ENCODE results near the gene CD3G. TPM values are rescaled to one million over a fixed set of nuclear protein-coding genes. Genes with fewer than 3 reads are reported as not detected.
A peak's percentile ranks its signal among the peaks of the same experiment; 100 is the strongest.

The CD3G gene
- total and polyA plus RNA-seq, 9 of the 15 experiments (the other 6 are each of a cell fraction or from before 2014, with no cell fraction given) = 0.30 to 1.7 (median 0.47) TPM

DNA sequence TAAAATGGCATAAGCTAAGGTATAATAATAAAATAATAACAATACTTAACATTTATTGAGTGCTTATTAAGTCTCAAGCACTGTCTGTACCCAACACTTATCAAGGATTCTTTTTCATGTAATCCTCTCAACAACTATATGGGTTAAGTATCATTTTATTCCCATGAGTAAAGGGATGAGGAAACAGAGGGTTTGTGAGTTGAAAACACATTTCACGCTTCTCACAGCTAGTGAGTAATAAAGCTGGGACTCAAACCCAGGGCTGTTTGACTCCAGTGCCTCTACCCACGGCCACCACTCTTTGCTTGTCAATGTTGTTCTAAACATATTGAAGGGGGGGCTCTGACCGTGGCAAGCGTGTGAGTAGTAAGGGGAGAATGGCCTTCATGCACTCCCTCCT is 30.9 kb upstream of the CD3G start:
- no peak overlapping the region for H3K4me2 ChIP-seq (ENCODE audit: insufficient read depth, low read length)
- ChIA-PET POLR2A (interaction anchor here (0.6 to 1.3 kb wide), 2 partner anchors 10 to 367 kb away, joined by 3 read pairs; no protein-coding TSS in a partner anchor), CTCF (ENCODE audit: low intra/inter-chr PET ratio) (no interaction called here)
- ATAC-seq (no peak), DNase-seq (ENCODE audit: extremely low read depth in 1 of 4, low spot score in 3 of 4) (no peak), FAIRE-seq (peak; percentile 35)
- intact Hi-C loops (cut with micrococcal nuclease) (loop anchor here (5.0 kb wide), 1 partner anchor 34 kb away; no protein-coding TSS in a partner anchor), in situ Hi-C loops (cut with MboI) (no loop called here)
- H3K4me3 ChIP-seq = no peak overlapping the region
- no peak for TF ChIP-seq MTA1 (IDR thresholded peaks at IDR 0.05; ENCODE audit: borderline replicate concordance)
- TF ChIP-seq, protein P1, sequence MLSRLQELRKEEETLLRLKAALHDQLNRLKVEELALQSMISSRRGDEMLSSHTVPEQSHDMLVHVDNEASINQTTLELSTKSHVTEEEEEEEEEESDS (CRISPR knock-in tag; IDR thresholded peaks at IDR 0.05) = no peak
- TF ChIP-seq TAF1 (IDR thresholded peaks at IDR 0.05; ENCODE audit: control insufficient read depth, extremely low read depth, insufficient read depth, low read length, severe bottlenecking) = no peak
- no peak for TF ChIP-seq KAT7 (CRISPR knock-in tag; IDR thresholded peaks at IDR 0.05; ENCODE audit: borderline replicate concordance)
- TF ChIP-seq NCOA1 (IDR thresholded peaks at IDR 0.05; ENCODE audit: low read depth) = no peak
- 30% methylated on average over 4 of the region's 4 CpGs for WGBS (ENCODE audit: insufficient coverage, low coverage, missing lambda C conversion rate)
- no peaks in the 10 kb centered on the region for H4K20me1 ChIP-seq (replicated peaks; ENCODE audit: control insufficient read depth, insufficient read depth, low read length)
- H3K27me3 ChIP-seq (ENCODE audit: control insufficient read depth in 2 of 2, insufficient read depth in 2 of 2, low read length in 2 of 2) = peaks cover 0 to 7% of the 10 kb centered on the region in 2 experiments; a peak in 1 of 5 replicates
- H3K36me3 ChIP-seq (ENCODE audit: control insufficient read depth, insufficient read depth, low read length) = no peaks in the 10 kb centered on the region
- peaks cover 18 to 40% of the 10 kb centered on the region in 2 experiments for H3K4me1 ChIP-seq (replicated peaks in 1 of 2; ENCODE audit: control insufficient read depth in 2 of 2, insufficient read depth in 2 of 2, low read length in 2 of 2)
- no peaks in the 10 kb centered on the region for H3K9me3 ChIP-seq (replicated peaks; ENCODE audit: control insufficient read depth, insufficient read depth, low read depth, low read length)
- H3K79me2 ChIP-seq (ENCODE audit: control insufficient read depth, insufficient read depth, low read length) = no peaks in the 10 kb centered on the region
- no TSS peak for BruUV-seq (replicated peaks)
- no peak overlapping the region for H3K27ac ChIP-seq (ENCODE audit: extremely low read depth, low read depth, low read length)
- peaks cover 3% of the 10 kb centered on the region for H3K9me1 ChIP-seq (ENCODE audit: control insufficient read depth, insufficient read depth, low read length)
- H2AFZ ChIP-seq (ENCODE audit: low read depth, low read length) = no peak overlapping the region
- H3K9ac ChIP-seq (ENCODE audit: insufficient read depth in 1 of 2, low read depth in 2 of 2, low read length in 2 of 2) = no peak overlapping the region

DNA sequence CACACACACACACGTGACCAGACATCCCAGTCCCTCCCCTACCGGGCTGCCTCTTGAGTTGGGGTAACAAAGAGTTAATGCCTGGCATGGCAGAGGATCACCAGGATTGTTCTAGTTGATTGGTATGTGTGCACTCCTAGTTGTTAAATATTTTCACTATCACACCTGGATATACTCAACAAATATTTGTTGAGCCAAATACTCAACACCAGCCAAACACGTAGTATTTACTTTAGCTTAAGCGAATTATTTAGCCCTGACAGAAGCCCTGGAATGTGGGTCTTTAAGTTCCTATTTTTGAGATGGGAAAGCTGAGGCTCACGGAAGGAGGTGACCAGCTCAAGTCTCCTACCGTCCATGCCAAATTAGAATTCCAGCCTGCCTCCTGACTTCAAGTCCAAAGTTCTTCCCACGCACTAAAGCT is 29.1 kb upstream of the CD3G start:
- Histone ChIP-seq H3K9me1 (ENCODE audit: control insufficient read depth, insufficient read depth, low read length) (peaks cover 3% of the 10 kb centered on the region), H3K4me1 (replicated peaks in 1 of 2; ENCODE audit: control insufficient read depth in 2 of 2, insufficient read depth in 2 of 2, low read length in 2 of 2) (peaks cover 25 to 55% of the 10 kb centered on the region in 2 experiments), H4K20me1 (replicated peaks; ENCODE audit: control insufficient read depth, insufficient read depth, low read length) (no peaks in the 10 kb centered on the region), H3K9me3 (replicated peaks; ENCODE audit: control insufficient read depth, insufficient read depth, low read depth, low read length) (no peaks in the 10 kb centered on the region), H3K27ac (ENCODE audit: extremely low read depth, low read depth, low read length) (no peak overlapping the region), H3K36me3 (ENCODE audit: control insufficient read depth, insufficient read depth, low read length) (no peaks in the 10 kb centered on the region), H3K27me3 (ENCODE audit: control insufficient read depth in 2 of 2, insufficient read depth in 2 of 2, low read length in 2 of 2) (peaks cover 0 to 7% of the 10 kb centered on the region in 2 experiments; a peak in 1 of 5 replicates), H2AFZ (ENCODE audit: low read depth, low read length) (peak overlapping the region; percentile 48), H3K4me2 (ENCODE audit: insufficient read depth, low read length) (no peak overlapping the region), H3K4me3 (no peak overlapping the region), H3K9ac (ENCODE audit: insufficient read depth in 1 of 2, low read depth in 2 of 2, low read length in 2 of 2) (no peak overlapping the region), H3K79me2 (ENCODE audit: control insufficient read depth, insufficient read depth, low read length) (no peaks in the 10 kb centered on the region)
- in situ Hi-C loops (cut with MboI) = no loop called here
- ATAC-seq = no peak
- intact Hi-C loops (cut with micrococcal nuclease) = loop anchor here (5.0 kb wide), 1 partner anchor 32 kb away; no protein-coding TSS in a partner anchor
- no peak for DNase-seq (ENCODE audit: extremely low read depth in 1 of 4, low spot score in 3 of 4)
- CTCF ChIA-PET (ENCODE audit: low intra/inter-chr PET ratio) = no interaction called here
- 62% methylated on average over 7 of the region's 7 CpGs for WGBS (ENCODE audit: insufficient coverage, low coverage, missing lambda C conversion rate)
- no TSS peak for BruUV-seq (replicated peaks)
- POLR2A ChIA-PET = interaction anchor here (1.6 kb wide), 1 partner anchor 12 kb away, joined by 5 read pairs; no protein-coding TSS in a partner anchor
- FAIRE-seq = no peak
- TF ChIP-seq, protein P2, sequence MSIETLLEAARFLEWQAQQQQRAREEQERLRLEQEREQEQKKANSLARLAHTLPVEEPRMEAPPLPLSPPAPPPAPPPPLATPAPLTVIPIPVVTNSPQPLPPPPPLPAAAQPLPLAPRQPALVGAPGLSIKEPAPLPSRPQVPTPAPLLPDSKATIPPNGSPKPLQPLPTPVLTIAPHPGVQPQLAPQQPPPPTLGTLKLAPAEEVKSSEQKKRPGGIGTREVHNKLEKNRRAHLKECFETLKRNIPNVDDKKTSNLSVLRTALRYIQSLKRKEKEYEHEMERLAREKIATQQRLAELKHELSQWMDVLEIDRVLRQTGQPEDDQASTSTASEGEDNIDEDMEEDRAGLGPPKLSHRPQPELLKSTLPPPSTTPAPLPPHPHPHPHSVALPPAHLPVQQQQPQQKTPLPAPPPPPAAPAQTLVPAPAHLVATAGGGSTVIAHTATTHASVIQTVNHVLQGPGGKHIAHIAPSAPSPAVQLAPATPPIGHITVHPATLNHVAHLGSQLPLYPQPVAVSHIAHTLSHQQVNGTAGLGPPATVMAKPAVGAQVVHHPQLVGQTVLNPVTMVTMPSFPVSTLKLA (conservative IDR thresholded peaks at IDR 0.05) = no peak
- TF ChIP-seq EP400 (IDR thresholded peaks at IDR 0.05) (no peak), KDM1A (IDR thresholded peaks at IDR 0.05) (no peak), MCM7 (IDR thresholded peaks at IDR 0.05) (no peak), CHCHD3 (CRISPR knock-in tag; IDR thresholded peaks at IDR 0.05) (no peak), JUNB (CRISPR knock-in tag; conservative IDR thresholded peaks at IDR 0.05) (no peak), SRSF1 (IDR thresholded peaks at IDR 0.05; ENCODE audit: low read depth, low read length) (no peak), RBM22 (IDR thresholded peaks at IDR 0.05; ENCODE audit: low read depth, low read length, poor library complexity, severe bottlenecking) (no peak), TSC22D4 (tag; IDR thresholded peaks at IDR 0.05) (no peak)
- TF ChIP-seq, protein P3, sequence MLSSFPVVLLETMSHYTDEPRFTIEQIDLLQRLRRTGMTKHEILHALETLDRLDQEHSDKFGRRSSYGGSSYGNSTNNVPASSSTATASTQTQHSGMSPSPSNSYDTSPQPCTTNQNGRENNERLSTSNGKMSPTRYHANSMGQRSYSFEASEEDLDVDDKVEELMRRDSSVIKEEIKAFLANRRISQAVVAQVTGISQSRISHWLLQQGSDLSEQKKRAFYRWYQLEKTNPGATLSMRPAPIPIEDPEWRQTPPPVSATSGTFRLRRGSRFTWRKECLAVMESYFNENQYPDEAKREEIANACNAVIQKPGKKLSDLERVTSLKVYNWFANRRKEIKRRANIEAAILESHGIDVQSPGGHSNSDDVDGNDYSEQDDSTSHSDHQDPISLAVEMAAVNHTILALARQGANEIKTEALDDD (IDR thresholded peaks at IDR 0.05) = no peak
